SKM-1 treated with dmso at 0.1 percent for 144 hours (cell line): Measurements from ENCODE around the gene POMT1.
"Not testable (repeated sequence)": the region's sequence is repeated elsewhere in the genome, so short reads cannot be mapped to it uniquely, and the experiment has no call there.

ENCODE experiments used
- DNase-seq: peaks from one replicate; lab custom pipeline; 2025; ENCODE audit not compliant: unreplicated experiment; lab: John Stamatoyannopoulos, UW

The POMT1 gene

DNA sequence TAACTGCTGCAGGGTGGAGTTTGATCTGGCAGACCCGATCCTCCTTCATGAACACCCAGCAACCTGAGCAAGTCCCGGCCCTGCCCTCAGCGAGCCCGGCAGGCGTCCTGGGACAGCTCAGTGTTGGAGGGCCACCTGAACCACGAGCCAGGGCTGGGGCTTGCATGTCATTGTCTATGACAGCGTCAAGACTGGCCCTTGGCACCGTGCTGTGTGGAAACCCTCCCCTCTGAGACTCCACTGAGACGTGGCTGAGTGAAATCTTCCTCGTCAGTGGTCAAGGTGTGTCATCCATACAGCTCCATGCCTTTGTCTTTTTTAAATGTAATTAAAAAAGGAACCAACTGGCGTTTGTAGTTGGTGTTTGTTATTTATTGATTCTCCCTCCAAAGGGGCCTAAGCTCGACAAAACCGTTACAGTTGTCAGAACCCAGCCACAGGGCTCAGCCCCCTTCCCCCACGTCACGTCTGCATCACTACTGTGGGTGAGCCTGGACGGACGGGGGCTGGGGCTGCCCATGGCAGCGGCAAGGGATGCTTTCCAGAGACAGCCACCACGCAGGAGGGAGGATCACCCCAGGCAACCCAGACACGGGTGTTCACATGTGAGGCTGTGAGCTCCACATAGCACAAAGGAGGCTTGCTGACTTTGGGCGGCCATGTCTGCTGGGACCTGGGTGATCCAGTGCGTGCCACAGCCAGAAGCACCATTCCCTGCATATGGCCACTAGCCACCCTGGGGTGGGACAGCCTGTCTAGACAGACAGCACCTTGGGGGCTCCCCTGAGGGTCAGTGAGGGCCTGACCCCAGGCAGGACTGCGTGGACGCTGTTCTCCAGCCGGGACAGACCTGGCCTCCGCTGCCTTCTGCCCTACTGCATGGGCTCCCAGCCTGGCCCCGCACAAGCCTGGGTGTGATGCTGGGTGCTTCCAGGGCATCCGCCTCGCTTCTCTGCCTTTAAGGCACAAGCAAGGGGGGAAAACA, 21.0 kb downstream of the POMT1 start:
- no peak for DNase-seq

DNA sequence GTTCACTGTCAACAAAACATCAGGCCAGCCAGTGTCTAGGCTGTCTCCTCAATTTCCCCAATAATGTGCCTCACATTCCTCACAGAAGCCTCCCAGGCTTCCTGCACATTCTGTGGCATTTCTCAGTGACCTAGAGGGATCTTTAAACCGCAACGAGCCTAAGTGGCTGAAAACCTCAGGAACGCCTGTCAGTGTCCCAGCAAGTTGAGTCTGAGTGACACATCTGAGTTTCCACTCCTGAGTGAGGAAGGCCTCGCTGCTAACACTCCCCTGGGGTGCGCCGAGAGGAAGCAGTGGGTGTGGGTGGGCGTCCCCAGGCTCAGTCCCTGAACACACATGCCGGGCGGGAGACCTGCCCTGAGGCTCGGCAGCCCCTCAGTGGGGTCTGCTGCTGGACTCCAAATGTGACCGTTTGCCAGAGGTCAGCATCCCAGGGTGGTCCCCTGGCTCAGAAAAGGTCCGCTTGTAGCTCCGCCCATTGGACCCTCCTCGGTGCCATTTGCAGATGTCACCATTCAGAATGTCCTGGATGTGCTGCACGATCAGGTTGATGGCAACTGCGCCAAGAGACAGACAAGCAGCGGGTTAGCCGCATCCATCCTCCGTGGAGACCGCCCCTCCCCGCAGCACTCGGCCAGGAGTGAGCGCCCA, 22.1 kb downstream of the POMT1 start:
- DNase-seq: no peak

DNA sequence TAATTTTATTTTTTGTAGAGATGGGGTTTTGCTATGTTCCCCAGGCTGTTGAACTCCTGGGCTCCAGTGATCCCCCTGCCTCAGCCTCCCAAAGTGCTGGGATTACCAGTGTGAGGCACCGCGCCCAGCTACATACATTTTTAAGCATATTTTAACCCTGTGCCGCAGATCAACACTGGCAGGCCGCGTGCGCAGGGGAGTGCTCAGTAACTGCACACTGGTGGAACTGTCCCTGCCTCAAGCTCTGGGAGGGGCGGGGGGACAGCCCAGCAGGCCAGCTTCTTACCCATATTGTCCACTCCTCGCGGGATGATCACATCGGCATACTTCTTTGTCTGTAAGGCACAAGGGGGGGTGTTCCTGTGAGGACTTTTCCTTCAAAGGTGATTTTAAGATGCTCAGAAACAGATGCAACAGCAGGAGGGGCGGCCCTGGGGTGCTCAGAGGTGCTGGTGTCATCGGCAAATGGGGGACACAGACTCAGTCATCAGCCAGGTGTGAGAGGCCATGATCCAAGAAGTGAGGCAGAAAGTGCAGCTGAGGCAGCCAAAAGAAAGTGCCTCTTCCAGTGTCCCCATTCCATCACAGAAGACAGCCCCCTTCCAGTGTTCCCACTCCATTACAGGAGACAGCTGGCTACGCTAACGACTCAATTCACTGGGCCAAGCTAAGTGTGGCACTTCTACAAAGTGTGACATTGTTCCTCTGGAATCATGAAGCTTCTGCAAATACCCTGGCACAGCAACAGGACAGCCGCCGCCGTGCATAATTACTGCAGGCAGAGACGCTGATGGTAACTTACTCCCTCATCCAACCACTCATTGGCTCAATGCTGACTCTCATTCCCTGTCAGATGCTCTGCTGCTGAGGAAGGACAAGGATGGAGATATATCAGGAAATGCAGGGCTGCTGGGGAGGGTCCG, 23.2 kb downstream of the POMT1 start:
- no peak for DNase-seq

DNA sequence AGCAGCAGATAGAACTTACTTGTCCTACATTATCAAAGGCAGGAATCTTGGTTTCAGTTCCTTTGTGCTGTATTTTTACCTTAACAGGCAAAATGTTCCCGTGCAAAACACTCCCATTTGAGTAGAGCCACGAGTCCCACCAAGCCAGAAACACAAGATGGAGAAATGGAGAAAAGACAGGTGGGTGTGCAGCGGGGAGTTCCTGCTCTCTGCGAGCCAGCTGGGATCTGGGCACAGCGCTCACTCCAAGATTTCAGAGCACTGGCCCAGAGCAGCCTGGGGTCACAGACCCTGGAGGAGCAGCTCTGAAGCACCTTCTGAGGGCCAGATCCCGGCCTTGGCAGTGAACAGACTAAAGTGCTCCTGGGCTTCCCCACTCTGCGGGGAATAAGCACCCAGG, 25.5 kb downstream of the POMT1 start:
- no peak for DNase-seq

DNA sequence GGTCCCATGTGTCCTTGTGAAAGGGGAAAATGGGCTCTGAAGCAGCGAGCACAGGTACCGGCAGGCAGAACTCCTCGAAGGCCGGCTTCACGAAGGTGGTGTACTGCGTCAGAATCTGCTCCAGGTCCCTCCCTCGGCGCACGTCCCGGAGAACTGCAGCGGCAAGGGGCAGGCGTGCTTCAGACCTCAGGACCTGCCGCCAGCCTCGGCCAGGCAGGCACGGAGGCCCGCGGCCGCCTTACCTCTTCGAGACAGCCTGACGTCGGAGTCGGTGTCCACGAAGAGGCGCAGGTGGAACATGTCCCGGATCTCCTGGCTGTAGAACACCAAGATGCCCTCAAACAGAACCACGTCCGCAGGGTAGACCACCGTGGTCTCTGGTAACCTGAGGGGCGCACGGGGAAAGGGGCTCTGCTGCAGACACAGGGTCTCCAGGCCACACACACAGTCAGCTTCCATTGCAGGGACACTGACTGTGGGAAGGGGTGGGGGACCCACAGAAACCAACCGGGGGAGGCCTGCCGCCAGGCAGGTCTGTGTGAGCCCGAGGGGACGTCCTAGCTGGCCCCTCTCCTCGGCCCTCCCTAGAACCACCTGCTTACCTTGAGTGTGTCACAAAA, 26.3 kb downstream of the POMT1 start:
- DNase-seq: no peak

DNA sequence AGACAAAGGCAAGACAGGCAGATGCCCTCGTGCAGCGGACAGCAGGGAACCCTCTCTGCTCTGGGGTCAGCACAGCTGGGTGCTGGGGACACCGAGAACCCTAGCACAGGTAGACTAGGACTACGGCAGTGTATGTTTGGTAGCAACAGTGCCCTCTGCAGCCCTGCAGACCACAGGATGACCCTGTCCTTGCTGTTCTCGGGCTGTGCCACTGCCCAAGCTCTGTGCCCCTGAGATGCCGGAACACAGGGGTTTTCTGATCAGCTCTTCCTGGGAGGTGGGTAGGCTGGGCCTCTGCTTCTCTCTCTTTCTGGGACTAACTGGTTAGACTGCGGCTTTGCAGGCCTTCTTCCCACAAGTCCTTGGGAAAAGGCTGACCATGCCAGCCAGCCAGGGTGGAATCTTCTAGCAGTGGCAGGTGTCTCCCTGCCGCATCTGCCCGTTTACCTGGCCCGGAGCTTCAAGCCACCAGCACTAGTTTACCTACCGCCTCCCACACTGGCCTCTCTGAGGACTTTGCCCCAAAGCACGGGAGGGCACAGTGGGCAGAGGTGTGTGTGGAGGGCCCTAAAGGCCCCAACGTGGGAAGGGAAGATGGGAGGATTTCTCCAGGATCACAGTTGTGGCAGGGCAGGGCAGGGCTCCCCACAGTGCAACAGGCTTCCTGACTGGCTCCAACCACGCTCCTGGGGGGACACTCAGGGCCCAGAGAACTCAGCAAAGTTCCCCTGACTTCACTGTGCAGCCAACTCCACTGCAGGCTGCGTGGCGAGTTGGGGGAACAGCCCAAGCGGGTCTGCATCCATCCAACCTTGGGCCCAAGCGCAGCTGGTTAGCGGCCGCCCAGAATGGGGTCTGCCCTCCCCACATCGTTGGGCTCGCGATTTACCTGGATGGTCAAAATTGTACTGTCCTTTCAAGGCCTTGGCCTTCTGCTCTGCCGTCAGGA, 27.2 kb downstream of the POMT1 start:
- no peak for DNase-seq

DNA sequence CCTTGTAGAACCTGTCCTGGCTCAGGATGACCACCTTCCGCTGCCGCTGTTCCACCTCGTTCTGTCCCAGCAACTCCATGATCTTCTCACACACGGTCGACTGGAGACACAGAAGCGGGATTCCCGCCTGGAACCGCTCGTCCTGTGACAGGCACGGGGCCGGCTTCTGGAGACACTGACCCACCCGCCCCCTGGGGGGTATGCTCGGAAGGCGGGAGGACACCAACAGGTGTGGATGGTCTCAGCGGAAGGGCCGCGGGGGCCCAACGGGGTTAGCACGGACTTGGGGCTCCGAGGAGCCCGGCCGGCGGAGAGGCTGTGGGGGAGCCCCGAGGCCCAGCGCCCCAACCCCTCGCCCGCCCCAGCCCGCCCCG, 27.8 kb downstream of the POMT1 start:
- DNase-seq: no peak

DNA sequence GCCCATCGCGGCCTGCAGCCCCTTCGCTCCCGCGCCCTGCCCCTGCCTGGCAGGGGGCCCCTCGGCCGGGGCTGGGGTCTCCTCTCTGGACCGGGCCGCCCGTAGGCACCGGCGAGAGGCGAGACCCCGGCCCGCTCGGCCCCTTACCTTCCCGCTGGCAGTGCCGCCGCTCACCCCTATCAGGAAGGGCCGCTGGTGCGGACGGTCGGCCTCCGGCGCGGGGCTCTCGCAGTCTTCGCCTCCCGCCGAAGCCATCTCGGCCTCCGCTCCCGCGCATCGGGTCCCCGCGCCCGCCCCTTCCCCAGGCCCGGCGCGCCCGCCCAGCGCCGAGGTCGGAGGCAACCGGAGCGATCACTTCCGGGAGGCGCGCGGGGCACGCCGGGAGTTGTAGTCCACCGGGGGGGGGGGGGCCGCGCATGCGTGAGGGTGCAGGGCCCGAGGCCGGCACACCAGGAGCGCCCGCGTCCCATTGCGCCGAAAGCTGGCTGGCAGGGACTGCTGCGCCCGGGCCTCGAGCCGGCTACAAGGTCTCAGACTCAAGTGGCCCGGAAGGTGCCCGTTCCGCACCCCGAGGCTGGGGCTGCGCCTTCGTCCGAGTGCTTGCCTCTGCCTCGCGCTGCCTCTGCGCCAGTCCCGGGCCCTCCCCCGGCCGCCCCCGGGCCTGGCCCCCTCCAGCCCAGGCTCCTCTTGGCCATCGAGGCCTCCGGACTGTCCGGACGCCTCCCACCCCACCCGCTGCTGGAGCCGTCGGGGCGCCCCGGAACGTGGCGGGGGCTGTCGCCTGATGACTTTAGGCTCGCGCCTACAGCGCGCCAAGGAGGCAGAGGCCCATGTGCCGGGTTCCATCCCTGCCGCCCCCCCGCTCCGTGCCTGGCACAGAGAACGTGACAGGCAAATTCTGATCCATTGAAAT, 28.5 kb downstream of the POMT1 start, which contains the start of gene UCK1:
Gene UCK1, minus strand, starts transcription at position 344 of the 913 bp plus-strand sequence. Its CDS starts 89 bp downstream, at position 255.
- peak; percentile 70 for DNase-seq

DNA sequence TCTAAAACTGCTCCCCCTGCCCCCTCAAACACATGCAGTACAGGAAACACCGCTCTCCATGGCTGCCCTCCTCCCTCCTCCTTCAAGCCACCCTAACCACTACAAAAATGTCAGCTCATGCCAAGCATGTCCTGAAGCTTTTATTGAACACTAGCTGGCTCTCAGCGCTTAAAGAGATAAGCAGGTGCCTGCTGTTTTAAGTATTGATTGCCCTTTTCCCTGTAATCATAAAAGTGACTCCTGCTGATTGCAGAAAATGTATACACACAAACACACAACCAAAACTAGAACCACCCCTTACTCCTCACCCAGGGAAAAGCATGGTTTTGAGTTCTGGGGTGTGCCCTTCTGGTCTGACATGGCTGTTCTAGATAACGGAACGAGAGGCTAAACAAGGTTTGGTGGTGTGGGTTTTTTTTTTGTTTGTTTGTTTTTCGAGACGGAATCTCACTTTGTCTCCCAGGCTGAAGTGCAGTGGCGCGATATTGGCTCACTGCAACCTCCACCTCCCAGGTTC, 32.1 kb downstream of the POMT1 start:
- DNase-seq: no peak

DNA sequence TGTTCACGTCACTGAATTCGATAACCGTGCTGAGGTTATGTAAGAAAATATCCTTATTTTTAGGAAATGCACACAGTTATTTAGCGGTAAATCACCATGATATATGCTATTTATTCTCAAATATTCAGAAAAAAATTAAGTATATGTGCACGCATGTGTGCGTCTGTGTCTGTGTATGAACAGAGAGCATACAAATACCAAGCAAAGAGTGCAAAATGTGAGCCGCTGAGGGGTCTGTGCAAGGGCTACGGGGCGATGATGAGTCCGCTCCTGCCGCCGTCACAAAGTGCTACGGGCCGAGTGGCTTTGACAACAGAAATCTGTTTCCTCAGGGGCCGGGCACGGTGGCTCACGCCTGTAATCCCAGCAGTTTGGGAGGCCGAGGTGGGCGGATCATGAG, 35.2 kb downstream of the POMT1 start:
- DNase-seq: no peak

DNA sequence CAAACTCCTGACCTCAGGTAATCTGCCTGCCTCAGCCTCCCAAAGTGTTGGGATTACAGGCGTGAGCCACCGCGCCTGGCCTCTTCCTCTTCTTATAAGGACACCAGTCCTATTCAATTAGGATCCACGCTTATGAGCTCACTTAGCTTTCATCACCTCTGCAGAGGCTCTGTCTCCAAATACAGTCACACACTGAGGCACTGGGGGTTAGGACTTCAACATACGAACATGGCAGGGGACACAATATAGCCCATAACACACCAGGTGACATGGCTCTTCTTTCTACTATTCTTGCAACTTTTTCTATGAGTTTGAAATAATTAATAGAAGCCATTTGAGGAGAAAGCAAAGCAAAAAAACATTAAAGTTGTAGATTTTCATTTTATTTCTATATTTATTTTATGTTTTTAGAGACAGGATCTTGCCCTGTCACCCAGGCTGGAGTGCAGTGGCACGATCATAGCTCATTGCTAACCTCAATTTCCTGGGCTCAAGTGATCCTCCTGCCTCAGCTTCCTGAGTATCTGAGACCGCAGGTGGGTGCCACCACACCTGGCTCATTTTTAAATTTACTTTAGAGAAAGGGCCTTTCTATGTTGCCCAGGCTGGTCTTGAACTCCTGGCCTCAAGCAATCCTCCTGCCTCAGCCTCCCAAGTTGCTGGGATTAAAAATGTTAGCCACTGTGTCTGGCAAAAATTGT, 36.7 kb downstream of the POMT1 start:
- DNase-seq: no peak

DNA sequence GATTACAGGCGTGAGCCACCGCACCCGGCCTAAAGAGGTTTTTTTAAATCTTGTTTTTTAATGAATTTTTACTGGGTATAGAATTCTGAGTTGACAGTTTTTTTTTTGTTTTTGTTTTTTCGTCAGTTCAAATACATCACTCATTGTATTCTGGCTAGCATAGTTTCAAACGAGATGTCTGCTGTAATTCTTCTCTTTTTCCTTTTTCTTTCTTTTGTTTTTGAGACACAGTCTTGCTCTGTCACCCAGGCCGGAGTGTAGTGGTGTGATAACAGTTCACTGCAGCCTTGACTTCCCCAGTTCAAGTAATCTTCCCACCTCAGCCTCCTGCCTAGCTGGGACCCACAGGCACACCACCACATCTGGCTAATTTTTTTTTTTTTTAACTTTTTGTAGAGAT, 40.4 kb downstream of the POMT1 start:
- DNase-seq: no peak

DNA sequence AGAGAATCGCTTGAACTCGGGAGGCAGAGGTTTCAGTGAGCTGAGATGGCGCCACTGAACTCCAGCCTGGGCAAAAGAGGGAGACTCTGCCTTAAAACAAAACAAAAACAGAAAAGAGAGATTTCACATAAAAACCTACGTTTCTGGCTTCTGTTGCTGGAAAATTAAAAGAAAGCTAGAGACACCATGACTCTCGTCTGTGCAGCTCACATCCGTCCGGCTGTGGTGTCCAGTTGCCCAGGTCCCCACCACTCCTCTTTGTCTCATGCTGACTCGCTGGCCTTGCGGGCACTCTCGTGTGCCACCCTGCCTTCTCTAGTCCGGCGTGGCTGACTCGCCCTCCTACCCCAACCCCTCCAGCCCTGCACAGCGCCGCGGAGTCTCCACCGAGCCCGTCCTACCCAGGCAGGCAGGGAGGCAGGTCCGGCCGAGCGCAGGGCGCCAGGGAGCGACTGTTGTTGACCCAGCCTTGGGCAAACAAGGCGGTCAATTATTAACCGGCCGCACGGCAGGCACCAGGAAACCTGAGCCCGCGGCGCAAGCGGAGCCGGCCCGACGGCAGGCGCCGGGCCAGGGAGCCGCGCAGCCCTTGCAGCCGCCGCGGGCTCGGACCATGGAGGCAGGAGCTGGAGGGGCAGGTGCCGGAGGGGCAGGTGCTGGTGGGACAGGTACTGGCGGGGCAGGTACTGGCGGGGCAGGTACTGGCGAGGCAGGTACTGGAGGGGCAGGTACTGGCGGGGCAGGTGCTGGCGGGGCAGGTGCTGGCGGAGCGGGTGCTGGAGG, 42.5 kb downstream of the POMT1 start, which contains the start of gene PRRT1B:
Gene PRRT1B, plus strand, starts transcription at position 521 of the 783 bp plus-strand sequence. Its CDS starts 93 bp downstream, at position 614.
- DNase-seq: no peak

DNA sequence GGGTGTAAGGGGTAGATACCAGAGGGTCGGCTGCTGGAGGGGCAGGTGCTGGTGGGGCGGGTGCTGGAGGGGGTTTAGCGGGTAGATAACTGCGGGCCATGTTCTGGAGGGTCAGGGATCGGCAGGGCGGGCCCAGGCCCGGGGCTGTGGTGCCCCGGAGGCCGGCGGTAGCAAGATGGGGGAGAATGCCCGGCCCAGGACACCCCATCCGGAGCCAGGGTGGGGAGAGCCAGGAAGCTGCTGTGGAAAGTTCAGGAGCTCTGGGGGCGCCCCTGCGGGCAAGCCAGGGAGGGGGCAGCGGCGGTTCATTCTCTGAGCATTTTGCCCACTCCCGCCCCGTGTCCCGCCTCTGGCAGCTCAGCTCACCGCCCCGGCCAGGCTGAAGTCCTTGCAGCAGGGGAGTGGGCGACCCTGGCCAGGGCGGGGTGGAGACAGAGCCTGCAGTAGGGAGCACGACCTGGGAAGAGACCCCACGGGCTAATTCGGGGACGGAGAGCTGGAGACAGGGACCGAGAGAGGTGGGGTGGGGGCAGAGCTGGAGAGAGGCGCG, 43.1 kb downstream of the POMT1 start:
- no peak for DNase-seq

DNA sequence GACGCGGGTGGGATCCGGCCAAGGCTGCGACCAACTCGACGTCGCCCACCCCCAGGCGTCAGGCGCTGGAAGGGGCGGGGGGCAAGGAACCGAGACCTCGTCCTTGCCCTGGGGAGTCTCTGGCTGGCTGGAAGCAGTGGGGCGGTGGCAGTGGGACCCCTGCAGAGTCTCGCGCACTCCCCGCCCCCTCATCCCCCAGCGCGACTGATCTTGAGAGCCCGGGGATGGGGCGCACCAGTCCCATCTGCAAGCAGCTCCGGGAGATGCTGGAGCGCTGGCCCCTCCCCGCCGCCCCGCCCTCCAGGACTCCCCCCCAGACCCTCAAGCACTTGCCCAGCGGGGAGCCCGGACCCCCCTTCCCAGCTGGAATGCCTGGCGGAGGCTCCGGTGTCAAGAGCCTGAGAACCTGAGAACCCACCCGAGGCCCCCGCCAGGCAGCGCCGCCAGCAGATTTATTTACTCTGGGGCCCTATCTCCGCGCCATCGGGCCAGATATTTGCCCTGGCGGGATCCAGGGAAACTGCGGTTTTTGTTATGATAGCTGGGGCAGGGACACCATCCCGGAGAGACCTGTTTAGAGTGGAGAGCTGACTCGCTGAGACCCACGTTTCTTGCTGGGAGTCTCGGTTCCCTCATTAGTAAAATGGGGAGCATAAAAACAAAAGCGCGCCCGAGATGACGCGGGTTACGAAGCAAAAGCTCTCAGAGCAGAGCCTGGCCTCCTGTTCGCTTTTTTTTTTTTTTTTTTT, 43.8 kb downstream of the POMT1 start:
- DNase-seq: no peak

DNA sequence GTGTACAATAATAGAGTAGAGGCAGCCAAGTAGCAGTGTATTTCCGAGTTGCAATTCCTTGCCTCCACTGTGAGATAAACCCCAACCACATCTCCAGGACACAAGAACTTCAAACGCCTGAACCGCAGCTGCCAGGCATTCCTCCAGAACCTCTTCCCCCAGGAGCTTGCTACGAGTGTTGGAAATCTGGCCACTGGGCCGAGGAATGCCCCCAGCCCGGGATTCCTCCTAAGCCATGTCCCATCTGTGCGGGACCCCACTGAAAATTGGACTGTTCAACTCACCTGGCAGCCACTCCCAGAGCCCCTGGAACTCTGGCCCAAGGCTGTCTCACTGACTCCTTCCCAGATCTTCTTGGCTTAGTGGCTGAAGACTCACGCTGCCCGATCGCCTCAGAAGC, 46.5 kb downstream of the POMT1 start:
- DNase-seq: not testable (repeated sequence)
